HG02981 (cell line): Measurements from ENCODE around the gene ZNF468.
"Not testable (repeated sequence)": the region's sequence is repeated elsewhere in the genome, so short reads cannot be mapped to it uniquely, and the experiment has no call there.

Source experiments
- ATAC-seq: cut with Tn5 transposase; IDR thresholded peaks from one replicate; pipeline ENCODE4 v1.9.1; 2021; ENCODE audit warnings: mild to moderate bottlenecking, moderate library complexity; ENCODE audit not compliant: unreplicated experiment

ZNF468 gene

GRCh38 chr19:52829866-52830265 lies 27.6 kb downstream of the ZNF468 start:
- not testable (repeated sequence) for ATAC-seq

GRCh38 chr19:52825765-52826164 lies 31.7 kb downstream of the ZNF468 start:
- no peak for ATAC-seq

GRCh38 chr19:52823676-52824075 lies 33.7 kb downstream of the ZNF468 start:
- ATAC-seq, result no peak

- peak; percentile 95 for ATAC-seq
These were observed 36.0 kb downstream of the ZNF468 start, which contains the start of gene ZNF28 for GRCh38 chr19:52821204-52821960. ZNF28 (minus strand) TSS chr19:52821633; CDS start chr19:52817958, 3,675 bp downstream.

GRCh38 chr19:52820472-52821203 lies 36.8 kb downstream of the ZNF468 start:
- ATAC-seq, result peak; percentile 22

GRCh38 chr19:52809801-52810200 lies 47.6 kb downstream of the ZNF468 start:
- no peak for ATAC-seq

GRCh38 chr19:52799950-52800640 lies 57.3 kb downstream of the ZNF468 start:
- ATAC-seq, result not testable (repeated sequence)

- ATAC-seq, result no peak
These were observed 68.0 kb downstream of the ZNF468 start for GRCh38 chr19:52789440-52789839.
